Hepatocyte (in vitro differentiated cells): ENCODE data around the gene SLC38A9. TPM values are rescaled to one million over a fixed set of nuclear protein-coding genes. Genes with fewer than 3 reads are reported as not detected.
A peak's percentile ranks its signal among the peaks of the same experiment; 100 is the strongest.

Source experiments
- DNase-seq: peaks from one replicate; pipeline ENCODE4 v3.0.0-alpha.2; 2016; ENCODE audit warnings: low spot score
- H2AFZ ChIP-seq: fragments of 200-600 bp; sonication (generic); 2 replicates; pipeline ENCODE4 v1.6.0; 2016; ENCODE audit warnings: antibody characterized with exemption, mild to moderate bottlenecking
- H3K27ac ChIP-seq: fragments of 200-600 bp; sonication (generic); 2 replicates; pipeline ENCODE4 v1.5.1; 2016; ENCODE audit warnings: mild to moderate bottlenecking
- H3K27me3 ChIP-seq: fragments of 200-600 bp; sonication (generic); 2 replicates; pipeline ENCODE4 v1.6.1; 2016
- H3K36me3 ChIP-seq: fragments of 200-600 bp; sonication (generic); replicated peaks from 2 replicates; pipeline ENCODE4 v1.5.1; 2016; ENCODE audit warnings: low read depth; ENCODE audit not compliant: insufficient read depth
- H3K4me1 ChIP-seq: fragments of 200-600 bp; sonication (generic); 2 replicates; pipeline ENCODE4 v1.5.1; 2016; ENCODE audit warnings: mild to moderate bottlenecking, moderate library complexity; ENCODE audit not compliant: insufficient read depth
- H3K4me2 ChIP-seq: fragments of 200-600 bp; sonication (generic); 2 replicates; pipeline ENCODE4 v1.6.0; 2016
- H3K4me3 ChIP-seq: fragments of 200-600 bp; sonication (generic); 2 replicates; pipeline ENCODE4 v1.5.1; 2016; ENCODE audit warnings: mild to moderate bottlenecking
- H3K79me2 ChIP-seq: fragments of 200-600 bp; sonication (generic); 2 replicates; pipeline ENCODE4 v1.6.0; 2017; ENCODE audit warnings: mild to moderate bottlenecking
- H3K9me2 ChIP-seq: fragments of 200-600 bp; sonication (generic); replicated peaks from 2 replicates; pipeline ENCODE4 v1.6.0; 2017; ENCODE audit warnings: mild to moderate bottlenecking; ENCODE audit not compliant: insufficient read depth
- H3K9me3 ChIP-seq: fragments of 200-600 bp; sonication (generic); 2 replicates; pipeline ENCODE4 v1.5.1; 2016; ENCODE audit warnings: low read depth, mild to moderate bottlenecking
- H4K20me1 ChIP-seq: fragments of 200-600 bp; sonication (generic); 2 replicates; pipeline ENCODE4 v1.6.0; 2016; ENCODE audit warnings: mild to moderate bottlenecking; ENCODE audit not compliant: insufficient read depth, poor library complexity, severe bottlenecking
- CTCF ChIP-seq: fragments of 200-600 bp; sonication (generic); IDR thresholded peaks from 2 replicates; pipeline ENCODE4 v1.5.1; 2016; ENCODE audit warnings: antibody characterized with exemption, mild to moderate bottlenecking; ENCODE audit not compliant: poor library complexity
- EZH2 ChIP-seq: fragments of 200-600 bp; sonication (generic); IDR thresholded peaks from 2 replicates; pipeline ENCODE4 v1.6.1; 2016; ENCODE audit warnings: antibody characterized with exemption, mild to moderate bottlenecking, borderline replicate concordance
- EZH2phosphoT487 ChIP-seq: fragments of 200-600 bp; sonication (generic); IDR thresholded peaks from one replicate; pipeline ENCODE4 v1.6.1; 2018; ENCODE audit warnings: antibody characterized with exemption, mild to moderate bottlenecking, low read depth, moderate library complexity; ENCODE audit not compliant: unreplicated experiment, severe bottlenecking
- WGBS: methylation state at CpG from one replicate; pipeline ENCODE4 v1.1.6; 2016; ENCODE audit warnings: low lambda C conversion rate; ENCODE audit errors: missing lambda C conversion rate; 5-methylcytosine and 5-hydroxymethylcytosine counted together
- polyA plus RNA-seq: library from polyadenylated mRNA; unstranded; fragments of >200 nt; fragmentation: Nextera tagmentation; extraction: Ambion mirVana; gene quantifications from 2 replicates; pipeline ENCODE4 v1.2.1, GENCODE V29; 2016
- total RNA-seq: library from RNA; depleted of rRNA; stranded (reverse); fragments of >200 nt; gene quantifications from 2 replicates; pipeline ENCODE4 v1.2.3, GENCODE V29; 2014

Gene SLC38A9
- total and polyA plus RNA-seq, 2 experiments from 2014 or later, result 28.1 to 37.8 TPM

GRCh38 chr5:55625913-55626312, 86.2 kb downstream of the SLC38A9 start:
- Histone ChIP-seq H3K27me3 (no peaks in the 10 kb centered on the region), H2AFZ (no peak overlapping the region), H3K79me2 (no peaks in the 10 kb centered on the region)

GRCh38 chr5:55625589-55625909, 86.6 kb downstream of the SLC38A9 start:
- WGBS, result 62% methylated on average over 4 of the region's 4 CpGs

More at GRCh38 chr5:55625913-55626312, 86.2 kb downstream of the SLC38A9 start:
- H3K4me3 ChIP-seq, result no peak overlapping the region
- H3K9me3 ChIP-seq, result no peaks in the 10 kb centered on the region
- H3K4me1 ChIP-seq, result peaks cover 28% of the 10 kb centered on the region
- no peaks in the 10 kb centered on the region for H3K36me3 ChIP-seq
- no peak for DNase-seq
- H3K4me2 ChIP-seq, result peak overlapping the region; percentile 14
- H4K20me1 ChIP-seq, result no peaks in the 10 kb centered on the region
- no peak for TF ChIP-seq EZH2phosphoT487
- no peak for TF ChIP-seq EZH2
- no peak for TF ChIP-seq CTCF
- H3K27ac ChIP-seq, result peak overlapping the region; percentile 3
- H3K9me2 ChIP-seq, result no peaks in the 10 kb centered on the region

GRCh38 chr5:55624841-55625588, 87.1 kb downstream of the SLC38A9 start:
- no peaks in the 10 kb centered on the region for H3K27me3 ChIP-seq
- H3K36me3 ChIP-seq, result no peaks in the 10 kb centered on the region
- no peak for DNase-seq
- TF ChIP-seq EZH2, result no peak
- TF ChIP-seq CTCF, result no peak
- TF ChIP-seq EZH2phosphoT487, result no peak
- no peak overlapping the region for H3K4me3 ChIP-seq
- no peaks in the 10 kb centered on the region for H3K9me2 ChIP-seq
- peak overlapping the region; percentile 14 for H3K4me2 ChIP-seq
- H3K9me3 ChIP-seq, result no peaks in the 10 kb centered on the region
- 53% methylated on average over 8 of the region's 8 CpGs for WGBS
- H3K27ac ChIP-seq, result peak overlapping the region; percentile 31
- no peak overlapping the region for H2AFZ ChIP-seq
- peaks cover 31% of the 10 kb centered on the region for H3K4me1 ChIP-seq
- no peaks in the 10 kb centered on the region for H4K20me1 ChIP-seq
- H3K79me2 ChIP-seq, result no peaks in the 10 kb centered on the region

More at GRCh38 chr5:55625589-55625909, 86.6 kb downstream of the SLC38A9 start:
- Histone ChIP-seq H3K27ac (peak overlapping the region; percentile 31), H4K20me1 (no peaks in the 10 kb centered on the region), H2AFZ (no peak overlapping the region), H3K4me3 (no peak overlapping the region), H3K36me3 (no peaks in the 10 kb centered on the region), H3K4me2 (peak overlapping the region; percentile 14), H3K79me2 (no peaks in the 10 kb centered on the region), H3K27me3 (no peaks in the 10 kb centered on the region), H3K9me3 (no peaks in the 10 kb centered on the region), H3K9me2 (no peaks in the 10 kb centered on the region), H3K4me1 (peaks cover 31% of the 10 kb centered on the region)
- TF ChIP-seq EZH2, result no peak
- no peak for TF ChIP-seq EZH2phosphoT487
- no peak for TF ChIP-seq CTCF
- no peak for DNase-seq
